A549 (cell line): ENCODE results near the gene PCARE.

ENCODE experiments used
- BCL3 ChIP-seq: fragments of >200 bp; sonication (Bioruptor Twin); formaldehyde crosslinking; IDR thresholded peaks from 3 replicates; pipeline ENCODE4 v1.6.1; 2016
- CEBPB ChIP-seq, 2 experiments: fragments of >200 bp in 1 of 2; sonication (Bioruptor Twin) in 1 of 2; formaldehyde crosslinking in 1 of 2; IDR thresholded peaks; 2 replicates each; pipeline ENCODE4 v1.6.1; 2012 to 2016
- CTCF ChIP-seq: fragments of >200 bp; sonication (Bioruptor Twin); formaldehyde crosslinking; IDR thresholded peaks from 3 replicates; pipeline ENCODE4 v1.5.1; 2016
- HOXB5 ChIP-seq: fragments of 250-450 bp; sonication (Bioruptor Pico); IDR thresholded peaks from 2 replicates; pipeline ENCODE4 v1.5.0; 2020; ENCODE audit warnings: mild to moderate bottlenecking, moderate library complexity
- JUNB ChIP-seq: fragments of >200 bp; sonication (Bioruptor Twin); formaldehyde crosslinking; IDR thresholded peaks from 2 replicates; pipeline ENCODE4 v1.6.1; 2016
- KDM1A ChIP-seq: fragments of 200-600 bp; sonication (generic); IDR thresholded peaks from 2 replicates; pipeline ENCODE4 v1.6.1; 2016; ENCODE audit warnings: low read depth, mild to moderate bottlenecking
- MYC ChIP-seq: IDR thresholded peaks from 2 replicates; pipeline ENCODE4 v1.6.1; 2012; ENCODE audit warnings: mild to moderate bottlenecking, inconsistent platforms, low read length, improper control_type of control experiment, borderline replicate concordance
- POLR2A ChIP-seq: IDR thresholded peaks from 2 replicates; pipeline ENCODE4 v1.6.1; 2012; ENCODE audit warnings: mild to moderate bottlenecking, low read length
- POLR2AphosphoS2 ChIP-seq: conservative IDR thresholded peaks from 2 replicates; pipeline ENCODE4 v1.6.1; 2012; ENCODE audit warnings: low read length, improper control_type of control experiment, inconsistent platforms
- RFX5 ChIP-seq: fragments of 450-650 bp; IDR thresholded peaks from 2 replicates; pipeline ENCODE4 v1.7.1; 2014; ENCODE audit warnings: antibody characterized with exemption, mild to moderate bottlenecking, moderate library complexity
- RNF2 ChIP-seq: fragments of 200-600 bp; sonication (generic); IDR thresholded peaks from 2 replicates; pipeline ENCODE4 v1.6.1; 2016; ENCODE audit warnings: low read depth, mild to moderate bottlenecking, antibody characterized with exemption, moderate library complexity, borderline replicate concordance
- ZC3H11A ChIP-seq: fragments of 450-650 bp; IDR thresholded peaks from 2 replicates; pipeline ENCODE4 v1.6.1; 2014; ENCODE audit warnings: antibody characterized with exemption, mild to moderate bottlenecking
- ZFP36 ChIP-seq: fragments of 450-650 bp; IDR thresholded peaks from 2 replicates; pipeline ENCODE4 v1.6.1; 2014; ENCODE audit warnings: borderline replicate concordance; ENCODE audit not compliant: partially characterized antibody

GRCh38 chr2:29061176-29061575 is 13.1 kb downstream of the PCARE start:
- TF ChIP-seq RFX5 (no peak), BCL3 (no peak), RNF2 (no peak), POLR2AphosphoS2 (no peak), CEBPB (IDR thresholded peaks at IDR 0.05) (no peak), JUNB (no peak), POLR2A (no peak), CTCF (no peak), MYC (no peak), ZFP36 (no peak), HOXB5 (CRISPR knock-in tag) (no peak), ZC3H11A (no peak), KDM1A (no peak)
